ENCODE data around the gene OSCP1.
A peak's percentile ranks its signal among the peaks of the same experiment; 100 is the strongest.
"Not testable (repeated sequence)": the region's sequence is repeated elsewhere in the genome, so short reads cannot be mapped to it uniquely, and the experiment has no call there.

Gene OSCP1, protein sequence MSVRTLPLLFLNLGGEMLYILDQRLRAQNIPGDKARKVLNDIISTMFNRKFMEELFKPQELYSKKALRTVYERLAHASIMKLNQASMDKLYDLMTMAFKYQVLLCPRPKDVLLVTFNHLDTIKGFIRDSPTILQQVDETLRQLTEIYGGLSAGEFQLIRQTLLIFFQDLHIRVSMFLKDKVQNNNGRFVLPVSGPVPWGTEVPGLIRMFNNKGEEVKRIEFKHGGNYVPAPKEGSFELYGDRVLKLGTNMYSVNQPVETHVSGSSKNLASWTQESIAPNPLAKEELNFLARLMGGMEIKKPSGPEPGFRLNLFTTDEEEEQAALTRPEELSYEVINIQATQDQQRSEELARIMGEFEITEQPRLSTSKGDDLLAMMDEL

GRCh38 chr1:36450270-36450918 is at the start of gene OSCP1:
Gene OSCP1, minus strand, starts transcription at chr1:36450451. Its CDS starts 82 bp downstream, at chr1:36450369.
- peak; percentile 87 to 89 for DNase-seq

DNA sequence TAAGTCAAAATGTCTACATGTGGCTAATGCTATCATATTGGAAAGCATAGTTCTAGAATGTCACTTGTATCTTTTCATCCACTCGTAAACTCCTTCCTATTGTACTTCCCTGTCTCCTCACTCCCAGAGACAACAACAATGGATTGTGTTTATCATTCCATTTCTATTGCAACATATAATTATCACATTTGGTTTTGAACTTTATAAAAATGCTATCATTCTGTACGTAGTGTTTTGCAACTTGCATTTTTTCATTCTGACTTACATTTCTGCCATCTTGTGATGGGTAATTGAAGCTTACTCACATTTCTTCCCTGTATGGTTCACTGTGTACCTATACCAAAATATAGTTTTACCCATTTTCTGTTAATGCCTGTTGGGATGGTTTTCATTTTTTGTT is 47.0 kb upstream of the OSCP1 start:
- DNase-seq, result no peak

GRCh38 chr1:36494971-36495370 is 44.7 kb upstream of the OSCP1 start:
- DNase-seq, result no peak

DNA sequence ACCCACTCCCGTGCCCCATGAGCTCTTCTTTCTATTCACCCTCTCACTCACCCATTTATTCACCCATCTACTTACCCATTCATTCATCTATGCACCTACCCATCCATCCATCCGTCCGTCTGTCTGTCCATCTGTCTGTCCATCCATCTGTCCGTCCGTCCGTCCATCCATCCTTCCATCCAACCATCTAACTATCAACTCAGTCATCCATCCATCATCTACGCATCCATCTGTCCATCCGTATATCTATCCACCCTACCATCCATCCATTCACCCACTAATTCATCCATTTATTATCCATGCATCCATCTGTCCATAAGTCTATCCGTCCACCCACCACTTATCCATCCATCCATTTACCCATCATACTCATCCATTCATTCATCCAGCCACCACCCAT is 43.3 kb upstream of the OSCP1 start:
- no peak for DNase-seq

DNA sequence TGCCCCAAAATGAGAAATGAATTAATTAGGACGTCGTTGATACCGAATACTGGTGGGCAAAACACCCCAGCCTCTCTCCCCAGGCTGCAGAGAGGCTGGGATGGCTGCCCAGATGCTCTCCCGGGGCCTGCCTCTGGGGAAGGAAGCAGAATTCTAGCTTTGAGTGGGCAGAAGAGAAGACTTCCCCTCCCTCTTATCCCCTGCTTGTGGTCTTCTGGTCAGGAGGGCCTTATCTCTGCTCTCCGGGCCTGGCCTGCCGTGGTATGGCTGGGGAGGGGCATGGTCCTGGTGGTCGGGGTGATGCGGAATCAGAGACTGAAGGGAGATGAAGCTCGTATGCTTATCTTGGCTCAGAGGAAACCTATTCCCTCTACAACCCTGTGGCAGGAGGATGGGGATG is 42.2 kb upstream of the OSCP1 start:
- DNase-seq, result no peak

- not testable (repeated sequence) for DNase-seq
Measured at GRCh38 chr1:36489258-36490051, 39.2 kb upstream of the OSCP1 start.

DNA sequence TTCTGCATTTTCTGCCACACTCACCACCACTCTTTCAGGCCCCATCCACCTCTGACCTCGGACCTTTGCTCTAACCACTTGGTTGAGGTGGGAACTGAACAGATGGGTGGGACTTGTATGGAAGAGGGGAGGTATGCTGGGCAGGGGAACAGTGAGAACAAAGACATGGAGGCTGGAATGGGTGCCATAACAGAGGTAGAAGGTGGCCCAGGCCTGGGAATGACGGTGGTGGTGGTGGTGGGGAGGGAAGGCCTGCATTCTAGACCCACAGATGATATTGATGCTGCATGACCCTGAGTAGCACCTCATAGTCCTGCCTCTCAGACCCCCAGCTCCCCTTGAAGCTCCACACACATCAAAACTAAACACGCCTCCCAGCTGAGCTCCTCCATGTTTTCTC is 37.7 kb upstream of the OSCP1 start:
- DNase-seq, result no peak

DNA sequence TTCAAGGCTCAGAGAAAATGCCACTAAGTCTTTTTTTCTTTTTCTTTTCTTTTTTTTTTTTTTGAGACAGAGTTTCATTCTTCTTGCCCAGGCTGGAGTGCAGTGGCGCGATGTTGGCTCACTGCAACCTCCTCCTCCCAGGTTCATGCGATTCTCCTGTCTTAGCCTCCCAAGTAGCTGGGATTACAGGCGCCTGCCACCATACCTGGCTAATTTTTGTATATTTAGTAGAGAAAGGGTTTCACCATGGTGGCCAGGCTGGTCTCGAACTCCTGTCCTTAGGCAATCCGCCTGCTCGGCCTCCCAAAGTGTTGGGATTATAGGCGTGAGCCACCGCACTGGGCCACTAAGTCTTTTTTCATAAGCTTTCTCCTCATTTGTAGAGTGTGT is 37.1 kb upstream of the OSCP1 start:
- not testable (repeated sequence) for DNase-seq

DNA sequence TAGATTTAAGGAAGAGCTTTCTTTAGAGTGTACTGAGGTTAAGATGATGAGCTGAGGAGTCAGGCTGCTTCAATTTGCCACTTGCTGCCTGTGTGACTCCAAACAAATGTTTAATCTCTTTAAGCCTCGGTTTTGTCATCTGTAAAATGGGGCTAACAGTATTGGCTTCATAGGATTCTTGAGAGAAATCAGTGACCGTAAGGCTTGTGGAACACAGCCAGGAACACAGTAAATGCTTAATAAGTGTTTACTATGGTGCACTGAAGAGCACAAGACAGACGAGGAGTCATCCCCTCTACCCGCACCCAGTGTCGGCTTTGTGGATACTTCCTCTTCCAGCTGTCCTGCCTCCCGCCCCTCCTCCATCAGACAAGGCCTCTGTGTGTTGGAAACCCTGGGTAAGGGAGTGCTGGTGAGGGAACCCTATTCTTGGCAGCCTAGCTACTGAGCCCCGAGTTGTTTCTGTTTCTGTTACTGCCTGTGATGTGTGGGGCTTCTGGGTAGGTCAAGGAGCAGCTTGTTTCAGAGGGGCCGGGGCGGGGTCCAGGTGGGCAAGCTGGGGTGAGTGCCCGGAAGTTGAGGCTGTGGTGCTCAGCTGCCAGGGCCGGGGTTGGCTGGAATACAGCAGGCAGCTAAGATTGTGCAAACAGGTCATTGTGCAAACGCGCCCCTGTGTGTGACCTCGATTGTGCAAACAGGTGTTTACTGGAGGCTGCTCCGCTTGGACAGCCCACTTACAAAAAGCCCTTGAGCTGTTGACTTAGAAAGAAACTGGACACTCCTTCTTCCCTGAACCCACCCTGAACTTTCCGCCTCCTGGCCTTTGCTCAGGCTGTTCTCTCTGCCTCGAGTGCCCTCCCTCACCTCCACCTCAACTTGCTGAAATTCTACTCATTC is 36.4 kb upstream of the OSCP1 start:
- DNase-seq, result no peak

- DNase-seq, result no peak
Measured at GRCh38 chr1:36486093-36486438, 35.8 kb upstream of the OSCP1 start.

DNA sequence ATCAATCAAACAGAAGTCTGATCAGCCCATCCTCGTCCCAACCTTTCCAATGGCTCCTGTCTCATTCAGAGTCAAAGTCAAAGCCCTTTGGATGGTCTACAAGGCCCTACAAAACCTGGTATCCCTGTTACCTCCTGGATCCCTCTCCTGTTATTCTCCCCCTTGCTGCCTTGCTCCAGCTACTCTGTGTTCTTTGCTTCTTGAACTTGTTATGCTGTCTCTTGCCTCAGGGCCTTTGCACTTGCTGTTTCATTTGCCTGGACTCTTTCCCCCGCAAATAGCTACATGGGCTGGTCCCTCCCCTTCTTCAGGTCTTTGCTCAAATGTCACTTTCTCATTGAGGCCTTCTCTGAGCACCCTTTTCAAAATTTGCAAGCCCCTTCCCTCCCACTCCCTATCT is 33.8 kb upstream of the OSCP1 start:
- no peak for DNase-seq

DNA sequence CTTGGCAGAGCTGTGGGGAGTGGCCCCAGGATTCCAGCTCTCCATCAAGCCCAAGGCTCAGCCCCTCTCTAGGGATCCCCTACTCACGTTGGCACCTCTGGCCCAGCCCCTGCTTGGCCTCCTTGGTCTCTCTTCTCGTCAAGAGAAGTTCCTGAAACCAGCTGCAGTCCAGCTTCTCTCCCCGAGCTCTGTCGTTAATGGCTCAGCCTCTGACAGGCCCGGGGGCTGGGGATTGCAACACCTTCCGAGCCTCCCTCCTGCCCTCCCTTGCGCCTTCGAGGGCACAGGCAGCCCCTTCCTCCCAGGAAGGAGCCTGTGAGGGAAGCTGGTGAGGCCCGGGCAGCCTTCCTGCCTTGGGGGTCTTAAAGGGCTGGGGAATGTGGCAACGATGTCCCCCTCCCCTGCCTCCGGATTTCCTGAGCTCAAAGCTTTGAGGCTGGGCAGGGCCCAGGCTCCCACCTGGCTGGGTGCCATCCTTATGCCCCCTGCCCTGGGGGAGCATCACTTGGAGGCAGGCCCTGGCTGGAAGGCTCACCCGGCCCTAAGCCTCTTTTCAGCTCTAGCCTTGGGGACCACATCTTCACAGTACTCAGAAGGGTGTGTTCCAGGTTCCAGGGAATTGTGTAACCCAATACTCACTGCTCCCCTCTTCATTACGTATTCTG is 32.6 kb upstream of the OSCP1 start, which contains the start of gene CSF3R:
CSF3R (minus strand) TSS at position 190 of the 665 bp plus-strand sequence. CDS start 3,417 bp downstream, outside the sequence.
- no peak for DNase-seq

- no peak for DNase-seq
Measured at GRCh38 chr1:36481771-36482723, 31.8 kb upstream of the OSCP1 start.

DNA sequence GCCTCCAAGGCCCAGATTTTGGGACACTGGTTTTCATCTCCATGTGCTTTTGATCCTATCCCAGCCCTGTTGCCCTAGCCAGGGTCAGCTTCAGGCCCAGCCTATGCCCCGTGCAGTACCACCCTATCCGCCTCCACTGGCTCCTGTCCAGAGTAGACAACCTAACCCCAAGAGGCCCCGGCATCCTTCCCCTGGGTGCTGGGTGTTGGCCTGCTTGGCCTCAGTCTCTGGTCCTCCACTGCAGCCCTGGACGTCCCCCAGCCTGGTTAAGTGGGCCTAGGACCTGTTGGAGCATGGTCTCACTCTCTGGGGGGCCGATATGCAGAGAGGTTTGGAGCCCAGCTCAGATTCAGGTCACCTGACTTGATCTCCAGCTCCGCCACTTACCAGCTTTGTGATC is 30.8 kb upstream of the OSCP1 start:
- DNase-seq, result no peak

DNA sequence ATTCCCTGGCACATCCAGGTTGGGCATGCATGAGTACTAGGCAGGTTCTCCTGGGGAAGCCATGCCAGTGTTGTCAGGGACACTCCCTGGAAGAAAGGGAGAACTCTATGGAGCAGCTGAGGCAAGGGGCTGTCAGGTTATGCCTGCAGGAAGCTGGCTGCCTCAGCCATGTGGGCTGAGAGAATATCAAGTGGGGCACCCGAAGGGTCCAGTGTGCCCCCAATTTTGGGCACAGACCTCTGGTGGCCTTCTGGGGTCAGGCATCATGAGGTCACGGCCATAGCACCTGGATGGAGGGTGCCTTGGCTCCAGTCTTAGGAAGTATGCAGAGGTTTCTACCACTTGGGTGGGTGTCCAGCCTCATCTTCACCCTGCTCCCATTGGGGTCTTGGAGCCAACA is 29.9 kb upstream of the OSCP1 start:
- DNase-seq, result no peak

DNA sequence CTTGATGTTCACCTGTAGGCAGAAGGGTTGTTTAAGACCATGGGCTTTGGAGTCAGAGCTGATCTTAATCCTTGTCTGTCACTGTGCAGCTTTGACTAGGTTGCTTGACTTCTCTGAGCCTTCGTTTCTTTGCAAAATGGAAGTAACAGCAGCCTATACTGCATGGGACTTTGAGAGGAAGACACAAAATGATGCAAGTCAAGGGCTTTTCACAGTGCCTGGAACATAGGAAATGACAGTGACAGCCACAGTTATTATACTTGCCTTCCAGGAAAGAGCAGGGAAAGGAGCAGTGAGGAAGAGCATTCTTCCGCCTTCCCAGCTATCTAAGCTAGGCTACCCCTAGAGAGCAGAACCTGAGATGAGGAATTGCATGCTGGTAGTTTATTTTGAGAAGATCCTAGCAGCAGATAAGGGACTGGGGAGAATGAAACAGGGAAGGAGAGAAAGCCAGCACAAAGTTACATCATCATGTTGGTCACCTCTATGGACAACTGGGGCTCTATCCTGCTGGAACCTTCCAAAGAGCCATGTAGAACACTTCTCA is 29.3 kb upstream of the OSCP1 start:
- DNase-seq, result no peak

DNA sequence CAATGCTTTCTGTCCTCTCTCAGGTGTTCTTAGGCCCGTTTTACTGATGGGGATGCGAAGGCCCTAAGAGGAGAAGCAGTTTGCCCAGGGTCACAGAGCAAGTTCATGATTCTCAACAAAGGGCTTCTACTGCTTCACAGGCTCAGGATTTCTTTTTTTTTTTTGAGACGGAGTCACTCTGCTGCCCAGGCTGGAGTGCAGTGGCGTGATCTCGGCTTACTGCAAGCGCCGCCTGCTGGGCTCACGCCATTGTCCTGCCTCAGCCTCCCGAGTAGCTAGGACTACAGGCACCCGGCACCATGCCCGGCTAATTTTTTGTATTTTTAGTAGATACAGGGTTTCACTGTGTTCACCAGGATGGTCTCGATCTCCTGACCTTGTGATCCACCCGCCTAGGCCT is 27.4 kb upstream of the OSCP1 start:
- DNase-seq, result not testable (repeated sequence)

- no peak for DNase-seq
Measured at GRCh38 chr1:36476945-36477344, 26.7 kb upstream of the OSCP1 start.

DNA sequence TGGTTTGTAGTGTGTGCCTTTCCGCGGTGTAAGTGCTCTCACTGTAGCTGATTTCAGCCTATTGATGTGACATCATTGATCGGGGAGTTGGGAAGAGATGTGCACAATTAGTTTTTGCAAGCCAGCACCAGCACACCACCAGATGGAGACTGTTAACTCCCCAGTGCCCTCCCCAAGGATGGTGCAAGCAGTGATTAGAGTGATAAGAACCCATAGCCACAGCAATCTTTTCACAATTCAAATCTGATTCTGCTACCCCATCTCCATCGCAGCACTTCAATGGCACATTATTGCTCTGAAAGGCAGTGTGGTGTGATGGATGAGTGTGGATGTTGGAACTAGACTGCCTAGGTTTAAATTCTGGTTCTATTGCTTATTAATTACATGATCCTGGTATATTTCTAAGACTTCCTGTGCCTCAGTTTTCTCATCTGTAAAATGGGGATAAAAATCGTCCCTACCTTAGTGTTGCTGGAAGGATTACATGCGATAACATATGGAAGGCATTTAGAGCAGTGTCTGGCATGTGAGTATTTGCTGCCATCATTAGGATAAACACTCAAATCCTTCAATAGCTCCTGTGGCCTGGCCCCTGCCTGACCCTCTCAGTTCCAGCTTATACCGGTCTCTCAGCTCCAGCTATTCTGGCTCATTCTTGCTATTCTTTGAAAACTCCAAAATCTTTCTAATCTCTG is 25.8 kb upstream of the OSCP1 start:
- DNase-seq, result no peak

DNA sequence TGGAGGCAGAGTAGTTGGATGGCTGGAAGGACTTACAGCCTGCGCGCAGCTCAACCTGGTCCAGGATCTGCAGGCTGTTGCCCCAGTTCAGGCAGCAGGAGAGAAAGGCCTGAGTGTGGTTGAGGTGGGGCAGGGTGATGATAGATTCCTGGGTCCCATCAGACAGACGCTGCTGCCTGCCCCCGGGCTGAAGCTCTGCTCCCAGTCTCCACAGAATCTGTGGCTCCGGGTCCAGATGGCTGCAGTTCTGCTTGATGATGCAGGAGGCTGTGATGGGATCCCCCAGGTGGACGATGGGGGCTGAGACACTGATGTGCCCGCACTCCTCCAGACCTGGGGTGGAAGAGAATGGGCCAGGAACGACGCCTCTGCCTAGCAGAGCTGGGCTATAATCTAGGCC is 25.1 kb upstream of the OSCP1 start:
- no peak for DNase-seq

All from activated CD4-positive, alpha-beta T cell treated with anti-CD3 and anti-CD28 coated beads, Interleukin-2, amount 50 U/mL, for 48 hours (primary cell).